HEK293 (cell line): ENCODE data around the gene HSF5.

ENCODE experiments used
- ATF2 ChIP-seq: fragments of 450-650 bp; formaldehyde crosslinking; IDR thresholded peaks from 2 replicates; pipeline ENCODE4 v1.5.1; 2016; ENCODE audit warnings: missing biosample characterization, missing genetic modification characterization, low read depth
- BCL11B ChIP-seq: fragments of 450-650 bp; formaldehyde crosslinking; IDR thresholded peaks from 2 replicates; pipeline ENCODE4 v1.5.1; 2016; ENCODE audit warnings: low read depth, missing biosample characterization, missing genetic modification characterization
- GLI2 ChIP-seq: fragments of 450-650 bp; formaldehyde crosslinking; IDR thresholded peaks from 2 replicates; pipeline ENCODE4; 2017; ENCODE audit warnings: missing biosample characterization, missing genetic modification characterization, low read depth, borderline replicate concordance
- HOXD13 ChIP-seq: sonication (generic); formaldehyde crosslinking; IDR thresholded peaks from 2 replicates; pipeline ENCODE4 v1.8.0; 2022; ENCODE audit warnings: missing genetic modification reagents, borderline replicate concordance
- KLF8 ChIP-seq: fragments of 450-650 bp; formaldehyde crosslinking; IDR thresholded peaks from 2 replicates; pipeline ENCODE4 v1.5.1; 2016; ENCODE audit warnings: missing biosample characterization, missing genetic modification characterization
- MEIS1 ChIP-seq: sonication (generic); formaldehyde crosslinking; IDR thresholded peaks from 2 replicates; pipeline ENCODE4 v1.8.1; 2022; ENCODE audit warnings: missing genetic modification reagents, mild to moderate bottlenecking, borderline replicate concordance
- RBAK ChIP-seq: fragments of 450-650 bp; formaldehyde crosslinking; IDR thresholded peaks from 2 replicates; pipeline ENCODE4 v1.5.1; 2016; ENCODE audit warnings: missing biosample characterization, missing genetic modification characterization
- SALL2 ChIP-seq: fragments of 450-650 bp; formaldehyde crosslinking; IDR thresholded peaks from 2 replicates; pipeline ENCODE4 v1.5.0; 2017; ENCODE audit warnings: missing biosample characterization, mild to moderate bottlenecking, missing genetic modification characterization, borderline replicate concordance
- SCRT1 ChIP-seq: fragments of 450-650 bp; formaldehyde crosslinking; IDR thresholded peaks from 2 replicates; pipeline ENCODE4 v1.5.1; 2016; ENCODE audit warnings: missing biosample characterization, missing genetic modification characterization, borderline replicate concordance
- SETDB1 ChIP-seq: IDR thresholded peaks from one replicate; pipeline ENCODE4 v1.6.1; 2017; ENCODE audit warnings: mild to moderate bottlenecking, low read length, moderate library complexity, mixed read lengths; ENCODE audit not compliant: insufficient read length
- SP2 ChIP-seq: fragments of 450-650 bp; formaldehyde crosslinking; IDR thresholded peaks from 2 replicates; pipeline ENCODE4 v1.5.1; 2016; ENCODE audit warnings: missing biosample characterization, missing genetic modification characterization
- SP3 ChIP-seq: fragments of 450-650 bp; formaldehyde crosslinking; IDR thresholded peaks from 2 replicates; pipeline ENCODE4 v1.5.1; 2016; ENCODE audit warnings: missing biosample characterization, missing genetic modification characterization
- TRIM28 ChIP-seq: IDR thresholded peaks from 2 replicates; pipeline ENCODE4 v1.6.1; 2011; ENCODE audit warnings: low read length, control low read depth, borderline replicate concordance
- ZBTB20 ChIP-seq: fragments of 450-650 bp; formaldehyde crosslinking; IDR thresholded peaks from 2 replicates; pipeline ENCODE4 v1.5.1; 2016; ENCODE audit warnings: missing biosample characterization, missing genetic modification characterization
- ZBTB8A ChIP-seq: fragments of 450-650 bp; formaldehyde crosslinking; IDR thresholded peaks from 2 replicates; pipeline ENCODE4 v1.5.1; 2016; ENCODE audit warnings: missing biosample characterization, missing genetic modification characterization
- ZFP69B ChIP-seq: fragments of 450-650 bp; formaldehyde crosslinking; IDR thresholded peaks from 2 replicates; pipeline ENCODE4 v1.5.1; 2016; ENCODE audit warnings: missing biosample characterization, missing genetic modification characterization
- ZIC2 ChIP-seq: fragments of 450-650 bp; formaldehyde crosslinking; IDR thresholded peaks from 2 replicates; pipeline ENCODE4 v1.5.1; 2016; ENCODE audit warnings: missing biosample characterization, missing genetic modification characterization
- ZNF138 ChIP-seq: fragments of 450-650 bp; formaldehyde crosslinking; IDR thresholded peaks from 2 replicates; pipeline ENCODE4 v1.5.1; 2016; ENCODE audit warnings: missing biosample characterization, missing genetic modification characterization, borderline replicate concordance
- ZNF174 ChIP-seq: fragments of 450-650 bp; formaldehyde crosslinking; IDR thresholded peaks from 2 replicates; pipeline ENCODE4 v1.5.0; 2017; ENCODE audit warnings: missing biosample characterization, mild to moderate bottlenecking, missing genetic modification characterization
- ZNF184 ChIP-seq: fragments of 450-650 bp; IDR thresholded peaks from 2 replicates; pipeline ENCODE4 v1.5.1; 2018; ENCODE audit warnings: missing biosample characterization, mild to moderate bottlenecking, missing genetic modification characterization
- ZNF19 ChIP-seq: fragments of 450-650 bp; formaldehyde crosslinking; IDR thresholded peaks from 2 replicates; pipeline ENCODE4; 2016; ENCODE audit warnings: missing biosample characterization, missing genetic modification characterization, low read depth
- ZNF23 ChIP-seq: fragments of 450-650 bp; formaldehyde crosslinking; IDR thresholded peaks from 2 replicates; pipeline ENCODE4 v1.5.1; 2016; ENCODE audit warnings: missing biosample characterization, missing genetic modification characterization, borderline replicate concordance
- ZNF24 ChIP-seq: fragments of 450-650 bp; formaldehyde crosslinking; IDR thresholded peaks from 2 replicates; pipeline ENCODE4 v1.5.1; 2016; ENCODE audit warnings: missing biosample characterization, missing genetic modification characterization
- ZNF274 ChIP-seq, 2 experiments: fragments of 200-500 bp in 1 of 2; fragments of 450-650 bp in 1 of 2; sonication (Bioruptor generic) in 1 of 2; formaldehyde crosslinking in 1 of 2; IDR thresholded peaks; 2 replicates each; pipeline versions ENCODE4 v1.5.1 to v1.6.1; 2014 to 2016; ENCODE audit warnings: borderline replicate concordance in 1 of 2, inconsistent platforms in 1 of 2, low read length in 1 of 2, missing biosample characterization in 1 of 2, missing genetic modification characterization in 1 of 2
- ZNF354C ChIP-seq: fragments of 450-650 bp; formaldehyde crosslinking; IDR thresholded peaks from 2 replicates; pipeline ENCODE4 v1.5.1; 2016; ENCODE audit warnings: missing biosample characterization, missing genetic modification characterization, low read depth, borderline replicate concordance
- ZNF366 ChIP-seq: fragments of 450-650 bp; formaldehyde crosslinking; conservative IDR thresholded peaks from 2 replicates; pipeline ENCODE4 v1.5.1; 2016; ENCODE audit warnings: missing biosample characterization, missing genetic modification characterization
- ZNF391 ChIP-seq: fragments of 450-650 bp; formaldehyde crosslinking; IDR thresholded peaks from 2 replicates; pipeline ENCODE4 v1.5.1; 2016; ENCODE audit warnings: low read depth, missing biosample characterization, missing genetic modification characterization, borderline replicate concordance
- ZNF521 ChIP-seq: fragments of 450-650 bp; formaldehyde crosslinking; IDR thresholded peaks from 2 replicates; pipeline ENCODE4 v1.5.1; 2017; ENCODE audit warnings: missing biosample characterization, mild to moderate bottlenecking, missing genetic modification characterization
- ZNF624 ChIP-seq: fragments of 450-650 bp; formaldehyde crosslinking; IDR thresholded peaks from 2 replicates; pipeline ENCODE4 v1.5.1; 2017; ENCODE audit warnings: missing biosample characterization, missing genetic modification characterization
- ZNF654 ChIP-seq: fragments of 450-650 bp; formaldehyde crosslinking; IDR thresholded peaks from 2 replicates; pipeline ENCODE4 v1.5.1; 2016; ENCODE audit warnings: low read depth, missing biosample characterization, missing genetic modification characterization
- ZNF837 ChIP-seq: fragments of 450-650 bp; formaldehyde crosslinking; IDR thresholded peaks from 2 replicates; pipeline ENCODE4 v1.5.1; 2016; ENCODE audit warnings: missing biosample characterization, missing genetic modification characterization
- ZSCAN30 ChIP-seq: fragments of 450-650 bp; IDR thresholded peaks from 2 replicates; pipeline ENCODE4 v1.5.1; 2018; ENCODE audit warnings: missing biosample characterization, mild to moderate bottlenecking, missing genetic modification characterization, moderate library complexity
- TF ChIP-seq, protein P1 (sequence below): sonication (generic); formaldehyde crosslinking; IDR thresholded peaks from 2 replicates; pipeline ENCODE4 v1.8.1; 2022; ENCODE audit warnings: mild to moderate bottlenecking, moderate library complexity, missing genetic modification reagents
- TF ChIP-seq, protein P2 (sequence below): fragments of 450-650 bp; formaldehyde crosslinking; IDR thresholded peaks from 2 replicates; pipeline ENCODE4; 2016; ENCODE audit warnings: missing biosample characterization, missing genetic modification characterization
- TF ChIP-seq, protein P3 (sequence below): fragments of 450-650 bp; formaldehyde crosslinking; IDR thresholded peaks from 2 replicates; pipeline ENCODE4 v1.5.1; 2016; ENCODE audit warnings: missing biosample characterization, missing genetic modification characterization, low read depth

The HSF5 gene

GRCh38 chr17:58513965-58514769, 26.0 kb upstream of the HSF5 start, which contains the start of gene MTMR4 (continued):
- TF ChIP-seq, protein P1, sequence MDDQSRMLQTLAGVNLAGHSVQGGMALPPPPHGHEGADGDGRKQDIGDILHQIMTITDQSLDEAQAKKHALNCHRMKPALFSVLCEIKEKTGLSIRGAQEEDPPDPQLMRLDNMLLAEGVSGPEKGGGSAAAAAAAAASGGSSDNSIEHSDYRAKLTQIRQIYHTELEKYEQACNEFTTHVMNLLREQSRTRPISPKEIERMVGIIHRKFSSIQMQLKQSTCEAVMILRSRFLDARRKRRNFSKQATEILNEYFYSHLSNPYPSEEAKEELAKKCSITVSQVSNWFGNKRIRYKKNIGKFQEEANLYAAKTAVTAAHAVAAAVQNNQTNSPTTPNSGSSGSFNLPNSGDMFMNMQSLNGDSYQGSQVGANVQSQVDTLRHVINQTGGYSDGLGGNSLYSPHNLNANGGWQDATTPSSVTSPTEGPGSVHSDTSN (CRISPR knock-in tag), result no peak
- TF ChIP-seq ZNF184 (tag by site-specific recombination) (no peak), RBAK (no peak), ZNF354C (tag by site-specific recombination) (no peak), ZNF391 (no peak), HOXD13 (CRISPR knock-in tag) (no peak), SP2 (tag by site-specific recombination) (peak; percentile 89), ZNF138 (tag by site-specific recombination) (no peak), ZBTB20 (tag by site-specific recombination) (no peak), ZNF274 (IDR thresholded peaks at IDR 0.05; ENCODE audit: low read length) (no peak), ZNF274 (tag by site-specific recombination; IDR thresholded peaks at IDR 0.05; ENCODE audit: borderline replicate concordance) (no peak), ZSCAN30 (tag by site-specific recombination) (no peak), KLF8 (0 out of 2 replicates have a peak, but pooled peaks have one; percentile 8), MEIS1 (CRISPR knock-in tag) (no peak), ATF2 (tag by site-specific recombination) (no peak), ZNF19 (tag by site-specific recombination) (no peak), ZNF366 (0 out of 2 replicates have a peak, but pooled peaks have one; percentile 23), BCL11B (tag by site-specific recombination) (no peak), ZNF624 (tag by site-specific recombination) (no peak), ZNF23 (tag by site-specific recombination) (no peak), SALL2 (tag by site-specific recombination) (no peak), TRIM28 (no peak), ZNF654 (tag by site-specific recombination) (no peak), ZBTB8A (tag by site-specific recombination) (peak; percentile 51; the same call in 1 of the 2 replicates), SCRT1 (tag by site-specific recombination) (no peak), ZIC2 (no peak), ZNF837 (no peak), ZFP69B (tag by site-specific recombination) (no peak), SETDB1 (no peak), SP3 (tag by site-specific recombination) (peak; percentile 87), ZNF521 (tag by site-specific recombination) (no peak), ZNF174 (tag by site-specific recombination) (no peak), GLI2 (tag by site-specific recombination) (no peak), ZNF24 (tag by site-specific recombination) (no peak)
- TF ChIP-seq, protein P2, sequence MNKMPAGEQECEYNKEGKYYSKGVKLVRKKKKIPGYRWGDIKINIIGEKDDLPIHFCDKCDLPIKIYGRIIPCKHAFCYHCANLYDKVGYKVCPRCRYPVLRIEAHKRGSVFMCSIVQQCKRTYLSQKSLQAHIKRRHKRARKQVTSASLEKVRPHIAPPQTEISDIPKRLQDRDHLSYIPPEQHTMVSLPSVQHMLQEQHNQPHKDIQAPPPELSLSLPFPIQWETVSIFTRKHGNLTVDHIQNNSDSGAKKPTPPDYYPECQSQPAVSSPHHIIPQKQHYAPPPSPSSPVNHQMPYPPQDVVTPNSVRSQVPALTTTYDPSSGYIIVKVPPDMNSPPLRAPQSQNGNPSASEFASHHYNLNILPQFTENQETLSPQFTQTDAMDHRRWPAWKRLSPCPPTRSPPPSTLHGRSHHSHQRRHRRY, result no peak
- TF ChIP-seq, protein P3, sequence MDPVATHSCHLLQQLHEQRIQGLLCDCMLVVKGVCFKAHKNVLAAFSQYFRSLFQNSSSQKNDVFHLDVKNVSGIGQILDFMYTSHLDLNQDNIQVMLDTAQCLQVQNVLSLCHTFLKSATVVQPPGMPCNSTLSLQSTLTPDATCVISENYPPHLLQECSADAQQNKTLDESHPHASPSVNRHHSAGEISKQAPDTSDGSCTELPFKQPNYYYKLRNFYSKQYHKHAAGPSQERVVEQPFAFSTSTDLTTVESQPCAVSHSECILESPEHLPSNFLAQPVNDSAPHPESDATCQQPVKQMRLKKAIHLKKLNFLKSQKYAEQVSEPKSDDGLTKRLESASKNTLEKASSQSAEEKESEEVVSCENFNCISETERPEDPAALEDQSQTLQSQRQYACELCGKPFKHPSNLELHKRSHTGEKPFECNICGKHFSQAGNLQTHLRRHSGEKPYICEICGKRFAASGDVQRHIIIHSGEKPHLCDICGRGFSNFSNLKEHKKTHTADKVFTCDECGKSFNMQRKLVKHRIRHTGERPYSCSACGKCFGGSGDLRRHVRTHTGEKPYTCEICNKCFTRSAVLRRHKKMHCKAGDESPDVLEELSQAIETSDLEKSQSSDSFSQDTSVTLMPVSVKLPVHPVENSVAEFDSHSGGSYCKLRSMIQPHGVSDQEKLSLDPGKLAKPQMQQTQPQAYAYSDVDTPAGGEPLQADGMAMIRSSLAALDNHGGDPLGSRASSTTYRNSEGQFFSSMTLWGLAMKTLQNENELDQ (tag by site-specific recombination), result no peak
